GM12872 (cell line): ENCODE results near the gene CEP85.
A peak's percentile ranks its signal among the peaks of the same experiment; 100 is the strongest.

Source experiments
- TF ChIP-seq, protein P1 (sequence below): IDR thresholded peaks from 3 replicates; pipeline ENCODE4 v1.5.1; 2011; ENCODE audit warnings: low read depth, mild to moderate bottlenecking, low read length, moderate library complexity; ENCODE audit not compliant: insufficient read depth

The CEP85 gene

DNA sequence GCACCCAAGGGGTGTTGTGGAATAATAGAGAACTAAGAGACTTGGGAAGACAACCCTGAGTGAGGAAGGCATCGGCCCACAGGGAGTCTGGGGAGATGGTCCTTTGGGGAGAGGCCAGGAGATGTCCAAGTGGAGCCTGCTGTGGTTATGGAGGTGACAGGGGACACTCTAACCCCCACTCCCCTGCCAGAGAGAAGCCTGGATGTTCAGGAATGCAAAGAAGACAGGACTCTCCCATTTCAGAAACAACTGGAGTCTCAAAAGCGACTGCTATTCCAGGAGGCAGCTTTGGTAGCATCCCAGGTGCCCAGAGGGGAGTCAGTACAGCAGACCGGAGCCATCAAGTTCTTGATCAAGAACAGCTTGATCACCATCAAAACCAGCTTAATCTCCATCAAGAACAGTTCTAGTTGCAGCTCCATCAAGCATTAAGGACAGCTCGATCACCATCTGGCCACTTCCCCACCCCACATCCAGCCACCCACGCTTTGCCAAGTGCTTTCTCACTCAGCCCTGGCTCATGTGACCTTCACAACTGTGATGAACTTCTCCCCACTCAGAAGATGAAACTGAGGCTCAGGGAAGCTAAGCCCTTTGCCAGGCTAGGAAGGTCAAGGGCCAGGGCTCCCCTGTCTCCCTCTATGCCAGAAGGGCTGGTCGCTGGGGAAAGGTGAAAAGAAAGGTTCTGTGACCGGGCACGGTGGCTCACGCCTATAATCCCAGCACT, 84.5 kb downstream of the CEP85 start:
- TF ChIP-seq, protein P1, sequence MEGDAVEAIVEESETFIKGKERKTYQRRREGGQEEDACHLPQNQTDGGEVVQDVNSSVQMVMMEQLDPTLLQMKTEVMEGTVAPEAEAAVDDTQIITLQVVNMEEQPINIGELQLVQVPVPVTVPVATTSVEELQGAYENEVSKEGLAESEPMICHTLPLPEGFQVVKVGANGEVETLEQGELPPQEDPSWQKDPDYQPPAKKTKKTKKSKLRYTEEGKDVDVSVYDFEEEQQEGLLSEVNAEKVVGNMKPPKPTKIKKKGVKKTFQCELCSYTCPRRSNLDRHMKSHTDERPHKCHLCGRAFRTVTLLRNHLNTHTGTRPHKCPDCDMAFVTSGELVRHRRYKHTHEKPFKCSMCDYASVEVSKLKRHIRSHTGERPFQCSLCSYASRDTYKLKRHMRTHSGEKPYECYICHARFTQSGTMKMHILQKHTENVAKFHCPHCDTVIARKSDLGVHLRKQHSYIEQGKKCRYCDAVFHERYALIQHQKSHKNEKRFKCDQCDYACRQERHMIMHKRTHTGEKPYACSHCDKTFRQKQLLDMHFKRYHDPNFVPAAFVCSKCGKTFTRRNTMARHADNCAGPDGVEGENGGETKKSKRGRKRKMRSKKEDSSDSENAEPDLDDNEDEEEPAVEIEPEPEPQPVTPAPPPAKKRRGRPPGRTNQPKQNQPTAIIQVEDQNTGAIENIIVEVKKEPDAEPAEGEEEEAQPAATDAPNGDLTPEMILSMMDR = no peak

DNA sequence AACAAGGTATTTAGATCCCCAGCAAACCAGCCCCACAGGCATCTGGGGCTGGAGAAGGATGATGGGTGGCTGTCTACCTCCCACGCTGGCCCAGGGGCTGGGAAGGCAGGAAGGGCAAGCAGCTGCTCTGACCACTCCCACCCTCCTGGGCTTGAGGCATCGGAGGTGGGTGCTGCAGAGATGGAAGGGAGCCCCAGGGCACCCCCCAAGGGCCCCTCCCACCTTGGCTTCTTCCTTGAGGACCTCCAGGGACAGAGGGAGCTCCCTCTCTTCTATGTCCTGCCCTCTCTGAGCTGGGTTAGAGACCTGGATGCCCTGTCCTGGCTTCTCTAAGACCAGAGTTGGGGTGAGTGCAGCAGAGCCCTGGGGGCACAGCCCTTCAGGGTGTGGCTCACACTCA, 86.9 kb downstream of the CEP85 start:
- TF ChIP-seq, protein P1 = no peak

DNA sequence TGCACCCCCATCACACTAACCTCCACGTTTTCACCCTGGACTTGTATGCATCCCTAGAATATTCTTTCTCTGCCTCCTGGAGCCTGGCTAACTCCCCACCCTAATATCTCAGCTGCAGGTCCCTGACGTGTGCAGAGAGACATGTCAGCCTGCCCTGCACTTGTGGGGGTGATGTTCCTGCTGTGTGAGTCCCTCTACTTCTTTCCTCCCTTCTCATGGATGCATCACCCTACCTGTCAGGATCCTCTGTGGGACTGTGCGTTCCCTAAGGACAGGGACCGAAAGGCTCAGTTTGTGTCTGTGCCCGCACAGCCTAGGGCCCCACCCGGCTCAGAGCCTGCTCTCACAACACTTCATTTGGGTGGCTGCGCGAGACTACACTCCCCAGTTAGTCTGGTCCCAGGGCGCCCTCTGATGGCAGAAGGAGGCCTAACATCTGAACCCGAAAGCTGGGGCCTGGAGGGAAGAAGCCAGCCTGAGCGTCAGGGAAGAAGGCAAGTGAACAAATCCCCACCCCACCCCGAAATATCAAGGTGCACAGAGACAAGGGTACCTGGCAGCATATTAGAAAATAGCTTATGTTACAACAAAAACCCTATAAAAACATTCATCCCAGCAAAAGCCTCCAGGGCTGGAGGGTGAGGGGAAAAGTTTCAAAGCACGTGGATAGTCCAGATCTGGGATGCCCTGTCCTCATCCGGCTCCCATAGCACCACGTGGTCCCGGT, 87.5 kb downstream of the CEP85 start:
- TF ChIP-seq, protein P1 = peak; percentile 92

DNA sequence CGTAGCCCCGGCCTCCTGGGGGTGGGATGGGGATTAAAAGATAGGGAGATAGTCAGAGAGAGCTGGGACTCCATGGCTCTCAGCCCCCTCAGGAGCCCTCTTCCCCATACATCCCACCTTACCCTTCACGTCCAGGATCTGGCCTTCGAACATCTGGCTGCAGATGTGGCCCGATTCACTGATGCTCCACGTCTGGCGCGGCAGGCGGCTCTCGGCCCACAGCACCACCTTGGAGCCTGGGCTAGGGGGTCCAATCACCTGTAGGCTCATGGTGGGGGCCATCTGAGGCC, 88.0 kb downstream of the CEP85 start:
- TF ChIP-seq, protein P1 = no peak

DNA sequence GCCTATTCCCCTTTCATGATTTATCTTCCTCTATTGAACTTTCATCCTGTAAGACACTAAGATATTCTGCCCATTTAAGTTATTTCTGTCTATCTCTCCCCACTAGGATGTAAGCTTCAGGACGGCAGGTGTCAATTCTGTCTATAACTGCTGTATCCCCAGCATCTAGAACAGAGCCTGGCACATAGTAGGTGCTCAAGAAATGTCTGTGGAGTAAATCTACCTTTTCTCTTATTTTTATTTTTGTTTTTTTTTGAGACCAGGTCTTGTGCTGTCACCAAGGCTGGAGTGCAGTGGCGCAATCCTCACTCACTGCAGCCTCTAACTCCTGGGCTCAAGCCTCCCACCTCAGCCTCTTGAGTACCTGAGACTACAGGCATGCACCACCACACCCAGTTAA, 89.4 kb downstream of the CEP85 start:
- TF ChIP-seq, protein P1 = no peak

DNA sequence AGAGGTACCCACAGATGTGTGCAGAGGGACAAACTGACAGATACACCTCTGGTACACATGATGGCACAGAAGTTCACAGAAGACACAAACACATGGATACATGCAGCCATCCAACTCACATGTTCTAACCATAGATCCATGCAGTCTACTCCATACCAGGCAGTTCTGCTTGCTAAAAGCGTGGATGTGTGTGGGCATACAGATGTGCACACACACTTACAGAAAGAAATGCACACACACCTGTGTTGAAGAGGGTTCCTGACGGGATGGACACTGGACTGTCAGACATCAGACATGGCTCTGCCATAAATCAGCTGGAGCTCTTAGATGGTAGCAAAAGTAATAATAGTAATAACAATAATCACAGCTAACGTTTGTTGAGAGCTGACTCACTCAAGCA, 90.5 kb downstream of the CEP85 start:
- TF ChIP-seq, protein P1 = no peak

DNA sequence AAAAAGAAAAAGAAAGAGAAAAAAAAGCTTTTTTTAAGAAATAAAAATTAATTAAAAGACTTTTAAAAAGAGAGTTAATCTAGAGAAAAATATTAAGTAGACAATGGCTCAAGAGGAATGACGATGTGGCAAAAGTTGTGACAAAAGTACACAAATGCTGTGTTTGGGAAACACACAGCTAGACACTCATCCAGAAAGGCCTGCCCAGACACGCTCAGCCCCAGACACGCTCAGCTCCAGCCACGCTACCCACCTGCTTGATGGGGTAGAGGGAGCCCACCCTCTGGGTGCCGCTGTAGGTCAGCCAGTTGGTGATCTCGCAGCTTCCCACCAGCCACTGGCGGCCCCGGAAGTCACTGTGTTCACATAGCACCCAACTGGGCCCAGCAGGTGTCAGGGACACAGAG, 94.0 kb downstream of the CEP85 start:
- TF ChIP-seq, protein P1 = no peak
